B cell (primary cell): ENCODE results near the gene KCNQ5.

Source experiments
- EZH2 ChIP-seq: IDR thresholded peaks from 2 replicates; pipeline ENCODE4 v1.6.1; 2012; ENCODE audit warnings: borderline replicate concordance, low read depth, mild to moderate bottlenecking, moderate library complexity, low read length; ENCODE audit not compliant: insufficient read depth, poor library complexity, severe bottlenecking
- TF ChIP-seq, protein P1 (sequence below): fragments of 200-600 bp; IDR thresholded peaks from one replicate; pipeline ENCODE4 v1.8.0; 2022; ENCODE audit warnings: antibody characterized with exemption, mild to moderate bottlenecking

DNA sequence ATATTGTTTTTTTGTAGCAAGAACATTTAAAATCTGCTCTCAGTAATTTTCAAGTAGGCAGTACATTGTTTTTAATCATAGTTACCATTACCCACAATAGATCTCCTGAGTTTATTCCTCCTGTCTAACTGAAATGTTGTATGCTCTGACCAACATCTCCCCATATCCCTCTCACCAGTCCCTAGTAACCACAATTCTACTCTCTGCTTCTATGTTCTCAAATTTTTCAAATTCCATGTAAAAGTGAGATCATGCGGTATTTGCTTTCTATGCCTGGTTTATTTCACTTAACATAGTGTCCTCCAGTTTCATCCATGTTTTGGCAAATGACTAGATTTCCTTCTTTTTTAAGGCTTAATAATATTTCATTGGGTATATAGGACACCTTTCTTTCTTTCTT, 300.5 kb downstream of the KCNQ5 start:
- no peak for TF ChIP-seq EZH2
- TF ChIP-seq, protein P1, sequence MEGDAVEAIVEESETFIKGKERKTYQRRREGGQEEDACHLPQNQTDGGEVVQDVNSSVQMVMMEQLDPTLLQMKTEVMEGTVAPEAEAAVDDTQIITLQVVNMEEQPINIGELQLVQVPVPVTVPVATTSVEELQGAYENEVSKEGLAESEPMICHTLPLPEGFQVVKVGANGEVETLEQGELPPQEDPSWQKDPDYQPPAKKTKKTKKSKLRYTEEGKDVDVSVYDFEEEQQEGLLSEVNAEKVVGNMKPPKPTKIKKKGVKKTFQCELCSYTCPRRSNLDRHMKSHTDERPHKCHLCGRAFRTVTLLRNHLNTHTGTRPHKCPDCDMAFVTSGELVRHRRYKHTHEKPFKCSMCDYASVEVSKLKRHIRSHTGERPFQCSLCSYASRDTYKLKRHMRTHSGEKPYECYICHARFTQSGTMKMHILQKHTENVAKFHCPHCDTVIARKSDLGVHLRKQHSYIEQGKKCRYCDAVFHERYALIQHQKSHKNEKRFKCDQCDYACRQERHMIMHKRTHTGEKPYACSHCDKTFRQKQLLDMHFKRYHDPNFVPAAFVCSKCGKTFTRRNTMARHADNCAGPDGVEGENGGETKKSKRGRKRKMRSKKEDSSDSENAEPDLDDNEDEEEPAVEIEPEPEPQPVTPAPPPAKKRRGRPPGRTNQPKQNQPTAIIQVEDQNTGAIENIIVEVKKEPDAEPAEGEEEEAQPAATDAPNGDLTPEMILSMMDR = no peak
